ENCODE measurements around the gene AOPEP.

AOPEP gene

GRCh38 chr9:94696545-94696944 lies 30.0 kb upstream of the AOPEP start:
- H3K27ac ChIP-seq (ENCODE audit: low read depth, low read length), result no peak overlapping the region
- H3F3A ChIP-seq (ENCODE audit: control insufficient read depth, insufficient read depth), result no peaks in the 10 kb centered on the region
- no peaks in the 10 kb centered on the region for H3K9me2 ChIP-seq (replicated peaks; ENCODE audit: control insufficient read depth, low read length)
- no peaks in the 10 kb centered on the region for H3K9me3 ChIP-seq (ENCODE audit: control insufficient read depth, insufficient read depth, low read length)
- H3K4me1 ChIP-seq (ENCODE audit: control insufficient read depth, low read length), result no peaks in the 10 kb centered on the region
- 0 out of 2 replicates have a peak, but pooled peaks cover 5% of the 10 kb centered on the region for H3K27me3 ChIP-seq (ENCODE audit: control insufficient read depth, low read length)
- no peak for TF ChIP-seq EZH2phosphoT487 (IDR thresholded peaks at IDR 0.05; ENCODE audit: borderline replicate concordance, low read length)
- TF ChIP-seq, protein P1, sequence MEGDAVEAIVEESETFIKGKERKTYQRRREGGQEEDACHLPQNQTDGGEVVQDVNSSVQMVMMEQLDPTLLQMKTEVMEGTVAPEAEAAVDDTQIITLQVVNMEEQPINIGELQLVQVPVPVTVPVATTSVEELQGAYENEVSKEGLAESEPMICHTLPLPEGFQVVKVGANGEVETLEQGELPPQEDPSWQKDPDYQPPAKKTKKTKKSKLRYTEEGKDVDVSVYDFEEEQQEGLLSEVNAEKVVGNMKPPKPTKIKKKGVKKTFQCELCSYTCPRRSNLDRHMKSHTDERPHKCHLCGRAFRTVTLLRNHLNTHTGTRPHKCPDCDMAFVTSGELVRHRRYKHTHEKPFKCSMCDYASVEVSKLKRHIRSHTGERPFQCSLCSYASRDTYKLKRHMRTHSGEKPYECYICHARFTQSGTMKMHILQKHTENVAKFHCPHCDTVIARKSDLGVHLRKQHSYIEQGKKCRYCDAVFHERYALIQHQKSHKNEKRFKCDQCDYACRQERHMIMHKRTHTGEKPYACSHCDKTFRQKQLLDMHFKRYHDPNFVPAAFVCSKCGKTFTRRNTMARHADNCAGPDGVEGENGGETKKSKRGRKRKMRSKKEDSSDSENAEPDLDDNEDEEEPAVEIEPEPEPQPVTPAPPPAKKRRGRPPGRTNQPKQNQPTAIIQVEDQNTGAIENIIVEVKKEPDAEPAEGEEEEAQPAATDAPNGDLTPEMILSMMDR (IDR thresholded peaks at IDR 0.05; ENCODE audit: low read depth, low read length, poor library complexity, severe bottlenecking), result no peak
- H3K4me2 ChIP-seq (ENCODE audit: low read length), result no peak overlapping the region
- H4K20me1 ChIP-seq (ENCODE audit: control insufficient read depth, insufficient read depth, low read depth, low read length), result no peaks in the 10 kb centered on the region
- no peaks in the 10 kb centered on the region for H3K36me3 ChIP-seq (ENCODE audit: control insufficient read depth, low read length)
- no peak overlapping the region for H3K4me3 ChIP-seq (ENCODE audit: low read length)
- H3K79me2 ChIP-seq (ENCODE audit: control insufficient read depth, low read length), result no peaks in the 10 kb centered on the region

GRCh38 chr9:94697972-94698581 lies 28.4 kb upstream of the AOPEP start:
- Histone ChIP-seq H3K9me3 (ENCODE audit: control insufficient read depth, insufficient read depth, low read length) (no peaks in the 10 kb centered on the region), H3K79me2 (ENCODE audit: control insufficient read depth, low read length) (no peaks in the 10 kb centered on the region), H3F3A (ENCODE audit: control insufficient read depth, insufficient read depth) (no peaks in the 10 kb centered on the region), H3K4me2 (ENCODE audit: low read length) (no peak overlapping the region), H4K20me1 (ENCODE audit: control insufficient read depth, insufficient read depth, low read depth, low read length) (no peaks in the 10 kb centered on the region), H3K9me2 (replicated peaks; ENCODE audit: control insufficient read depth, low read length) (no peaks in the 10 kb centered on the region), H3K4me3 (ENCODE audit: low read length) (no peak overlapping the region), H3K27ac (ENCODE audit: low read depth, low read length) (no peak overlapping the region), H3K36me3 (ENCODE audit: control insufficient read depth, low read length) (no peaks in the 10 kb centered on the region), H3K27me3 (ENCODE audit: control insufficient read depth, low read length) (0 out of 2 replicates have a peak, but pooled peaks cover 5% of the 10 kb centered on the region), H3K4me1 (ENCODE audit: control insufficient read depth, low read length) (no peaks in the 10 kb centered on the region)
- TF ChIP-seq, protein P1 (IDR thresholded peaks at IDR 0.05; ENCODE audit: low read depth, low read length, poor library complexity, severe bottlenecking), result no peak
- no peak for TF ChIP-seq EZH2phosphoT487 (IDR thresholded peaks at IDR 0.05; ENCODE audit: borderline replicate concordance, low read length)

- Histone ChIP-seq H3K27me3 (ENCODE audit: control insufficient read depth, low read length) (0 out of 2 replicates have a peak, but pooled peaks cover 5% of the 10 kb centered on the region), H3K9me3 (ENCODE audit: control insufficient read depth, insufficient read depth, low read length) (no peaks in the 10 kb centered on the region), H3K79me2 (ENCODE audit: control insufficient read depth, low read length) (no peaks in the 10 kb centered on the region), H3K4me2 (ENCODE audit: low read length) (no peak overlapping the region), H3F3A (ENCODE audit: control insufficient read depth, insufficient read depth) (no peaks in the 10 kb centered on the region), H3K4me3 (ENCODE audit: low read length) (no peak overlapping the region), H3K27ac (ENCODE audit: low read depth, low read length) (no peak overlapping the region), H3K36me3 (ENCODE audit: control insufficient read depth, low read length) (no peaks in the 10 kb centered on the region), H3K9me2 (replicated peaks; ENCODE audit: control insufficient read depth, low read length) (no peaks in the 10 kb centered on the region), H3K4me1 (ENCODE audit: control insufficient read depth, low read length) (no peaks in the 10 kb centered on the region), H4K20me1 (ENCODE audit: control insufficient read depth, insufficient read depth, low read depth, low read length) (no peaks in the 10 kb centered on the region)
- TF ChIP-seq, protein P1 (IDR thresholded peaks at IDR 0.05; ENCODE audit: low read depth, low read length, poor library complexity, severe bottlenecking), result no peak
- TF ChIP-seq EZH2phosphoT487 (IDR thresholded peaks at IDR 0.05; ENCODE audit: borderline replicate concordance, low read length), result no peak
Observed at GRCh38 chr9:94699715-94700373, 26.7 kb upstream of the AOPEP start.

All from DOHH2 (cell line).